B cell (primary cell): ENCODE measurements around the gene PAFAH1B2. TPM values are rescaled to one million over a fixed set of nuclear protein-coding genes. Genes with fewer than 3 reads are reported as not detected.

Source experiments
- ATAC-seq: fragments of 200-7000 bp; cut with Tn5 transposase; one replicate; pipeline ENCODE4 v1.10.0; 2021; ENCODE audit warnings: low read depth, mild to moderate bottlenecking, moderate number of reproducible peaks, moderate library complexity
- CTCF ChIA-PET: fragments of 350-600 bp; sonication (Branson Sonifier 250); formaldehyde crosslinking; loops from one replicate; lab custom pipeline; 2021; ENCODE audit warnings: antibody characterized with exemption, inconsistent platforms; lab: Charles Lee
- POLR2A ChIA-PET: fragments of 350-600 bp; sonication (Branson Sonifier 250); formaldehyde crosslinking; loops from one replicate; lab custom pipeline; 2021; ENCODE audit warnings: antibody characterized with exemption; lab: Charles Lee
- DNase-seq: peaks from one replicate; pipeline ENCODE4 v3.0.0; 2013
- H2AFZ ChIP-seq: 2 replicates; pipeline ENCODE4 v1.6.1; 2012; ENCODE audit warnings: mild to moderate bottlenecking, low read depth, low read length; ENCODE audit not compliant: insufficient read depth, poor library complexity, severe bottlenecking
- H3K27ac ChIP-seq, 2 donors: 1 replicate in 1 of 2; 2 replicates in 1 of 2; pipeline ENCODE4 v1.5.1; 2012 to 2013; ENCODE audit warnings: low read length in 2 of 2, mild to moderate bottlenecking in 2 of 2, moderate library complexity in 1 of 2
- H3K27me3 ChIP-seq, 4 experiments: fragments of 200-600 bp in 1 of 4; sonication (generic) in 1 of 4; replicated peaks in 1 of 4; 1 replicate in 2 of 4; 2 replicates in 2 of 4; pipeline versions ENCODE4 v1.6.1 to v1.7.0; 2013 to 2016; ENCODE audit warnings: low read length in 3 of 4, mild to moderate bottlenecking in 2 of 4, mixed read lengths in 1 of 4, moderate library complexity in 1 of 4; ENCODE audit not compliant: insufficient read depth in 4 of 4, control insufficient read depth in 3 of 4; ENCODE audit errors: control extremely low read depth in 1 of 4
- H3K36me3 ChIP-seq, 2 experiments: replicated peaks in 1 of 2; 1 replicate in 1 of 2; 2 replicates in 1 of 2; pipeline versions ENCODE4 v1.6.1 to v1.7.1; 2013; ENCODE audit warnings: low read length in 1 of 2; ENCODE audit not compliant: insufficient read depth in 2 of 2, control insufficient read depth in 1 of 2; ENCODE audit errors: control extremely low read depth in 1 of 2, extremely low read depth in 1 of 2
- H3K4me1 ChIP-seq, 2 donors: fragments of 200-600 bp in 1 of 2; sonication (generic) in 1 of 2; 1 replicate in 1 of 2; 2 replicates in 1 of 2; pipeline versions ENCODE4 v1.5.1 to v1.6.1; 2013 to 2017; ENCODE audit warnings: low read length in 2 of 2; ENCODE audit not compliant: control insufficient read depth in 2 of 2, insufficient read depth in 2 of 2
- H3K4me2 ChIP-seq: replicated peaks from 2 replicates; pipeline ENCODE3; 2012; ENCODE audit warnings: mild to moderate bottlenecking, low read depth, low read length; ENCODE audit not compliant: poor library complexity, severe bottlenecking
- H3K4me3 ChIP-seq, 5 experiments: fragments of 200-600 bp in 1 of 5; sonication (generic) in 1 of 5; 1 replicate in 3 of 5; 2 replicates in 2 of 5; pipeline versions ENCODE4 v1.5.1 to v1.7.0; 2011 to 2016; ENCODE audit warnings: low read length in 4 of 5, mild to moderate bottlenecking in 4 of 5, low read depth in 2 of 5, control low read depth in 1 of 5, moderate library complexity in 1 of 5; ENCODE audit not compliant: insufficient read depth in 1 of 5; ENCODE audit errors: control extremely low read depth in 1 of 5, extremely low read depth in 1 of 5
- H3K79me2 ChIP-seq: fragments of 200-600 bp; sonication (generic); one replicate; pipeline ENCODE4 v1.6.0; 2016; ENCODE audit warnings: low read length; ENCODE audit not compliant: control insufficient read depth, insufficient read depth
- H3K9ac ChIP-seq: fragments of 200-600 bp; sonication (generic); 2 replicates; pipeline ENCODE4 v1.6.1; 2017; ENCODE audit warnings: mild to moderate bottlenecking, low read length, moderate library complexity
- H3K9me3 ChIP-seq, 3 donors: one replicate each; pipeline versions ENCODE4 v1.6.1 to v1.7.1; 2013; ENCODE audit warnings: low read length in 2 of 3; ENCODE audit not compliant: control insufficient read depth in 2 of 3, insufficient read depth in 1 of 3; ENCODE audit errors: control extremely low read depth in 1 of 3
- H4K20me1 ChIP-seq: 2 replicates; pipeline ENCODE4 v1.6.0; 2012; ENCODE audit warnings: mild to moderate bottlenecking, low read length; ENCODE audit not compliant: insufficient read depth, control insufficient read depth, poor library complexity, severe bottlenecking
- H3K27ac Mint-ChIP-seq: one replicate; pipeline ENCODE4 v1.8.0; 2021; ENCODE audit warnings: mixed read lengths
- H3K27me3 Mint-ChIP-seq: one replicate; pipeline ENCODE4 v1.8.0; 2021; ENCODE audit warnings: mixed read lengths
- H3K4me1 Mint-ChIP-seq: one replicate; pipeline ENCODE4 v1.8.0; 2021; ENCODE audit warnings: mixed read lengths
- H3K4me3 Mint-ChIP-seq: one replicate; pipeline ENCODE4 v1.8.0; 2021; ENCODE audit warnings: mixed read lengths
- H3K9me3 Mint-ChIP-seq: one replicate; pipeline ENCODE4 v1.8.0; 2022; ENCODE audit warnings: mixed read lengths; ENCODE audit not compliant: insufficient read depth
- EZH2 ChIP-seq: IDR thresholded peaks from 2 replicates; pipeline ENCODE4 v1.6.1; 2012; ENCODE audit warnings: borderline replicate concordance, low read depth, mild to moderate bottlenecking, moderate library complexity, low read length; ENCODE audit not compliant: insufficient read depth, poor library complexity, severe bottlenecking
- WGBS: methylation state at CpG from one replicate; pipeline ENCODE4 v1.1.5; 2013; ENCODE audit warnings: missing lambda C conversion rate; ENCODE audit not compliant: insufficient coverage; 5-methylcytosine and 5-hydroxymethylcytosine counted together
- intact Hi-C: fragments of 100-400 bp; cut with micrococcal nuclease; formaldehyde crosslinking; loops from one replicate; pipeline ENCODE4 v1.10.0; 2022
- polyA plus RNA-seq: library from polyadenylated mRNA; depleted of rRNA; stranded (reverse); fragments of >200 nt; gene quantifications from 2 replicates; pipeline ENCODE4 v1.2.3, GENCODE V29; 2012
- total RNA-seq, 2 donors: library from RNA; stranded (reverse); fragments of 120-200 nt in 1 of 2; gene quantifications; 1 replicate in 1 of 2; 2 replicates in 1 of 2; pipeline versions ENCODE4 v1.2.3 to v1.2.4, GENCODE V29; 2013 to 2022
- TF ChIP-seq, protein P1 (sequence below): fragments of 200-600 bp; IDR thresholded peaks from one replicate; pipeline ENCODE4 v1.8.0; 2022; ENCODE audit warnings: antibody characterized with exemption, mild to moderate bottlenecking

PAFAH1B2 gene
- total and polyA plus RNA-seq, 2 donors (not counting 1 experiment from before 2014, with no cell fraction given), result 10.7 to 103 TPM

- peaks cover 9 to 51% of the 10 kb centered on the region in 2 experiments for H3K36me3 ChIP-seq
- no CpG with 5 or more reads among the region's 2 CpGs for WGBS
- Mint-ChIP-seq H3K4me1 (peaks cover 30% of the 10 kb centered on the region), H3K27me3 (no peaks in the 10 kb centered on the region), H3K4me3 (no peak overlapping the region), H3K9me3 (no peaks in the 10 kb centered on the region), H3K27ac (no peak overlapping the region)
- H3K4me1 ChIP-seq, result peaks cover under 1 to 7% of the 10 kb centered on the region in 2 donors
- no peak overlapping the region for H2AFZ ChIP-seq
- no peak for ATAC-seq
- H3K4me2 ChIP-seq, result no peak overlapping the region
- H3K9ac ChIP-seq, result no peak overlapping the region
- DNase-seq, result no peak
- intact Hi-C loops, result no loop called here
- TF ChIP-seq EZH2, result no peak
- TF ChIP-seq, protein P1, sequence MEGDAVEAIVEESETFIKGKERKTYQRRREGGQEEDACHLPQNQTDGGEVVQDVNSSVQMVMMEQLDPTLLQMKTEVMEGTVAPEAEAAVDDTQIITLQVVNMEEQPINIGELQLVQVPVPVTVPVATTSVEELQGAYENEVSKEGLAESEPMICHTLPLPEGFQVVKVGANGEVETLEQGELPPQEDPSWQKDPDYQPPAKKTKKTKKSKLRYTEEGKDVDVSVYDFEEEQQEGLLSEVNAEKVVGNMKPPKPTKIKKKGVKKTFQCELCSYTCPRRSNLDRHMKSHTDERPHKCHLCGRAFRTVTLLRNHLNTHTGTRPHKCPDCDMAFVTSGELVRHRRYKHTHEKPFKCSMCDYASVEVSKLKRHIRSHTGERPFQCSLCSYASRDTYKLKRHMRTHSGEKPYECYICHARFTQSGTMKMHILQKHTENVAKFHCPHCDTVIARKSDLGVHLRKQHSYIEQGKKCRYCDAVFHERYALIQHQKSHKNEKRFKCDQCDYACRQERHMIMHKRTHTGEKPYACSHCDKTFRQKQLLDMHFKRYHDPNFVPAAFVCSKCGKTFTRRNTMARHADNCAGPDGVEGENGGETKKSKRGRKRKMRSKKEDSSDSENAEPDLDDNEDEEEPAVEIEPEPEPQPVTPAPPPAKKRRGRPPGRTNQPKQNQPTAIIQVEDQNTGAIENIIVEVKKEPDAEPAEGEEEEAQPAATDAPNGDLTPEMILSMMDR, result no peak
- ChIA-PET POLR2A (interaction anchor here (1.1 kb wide), 1 partner anchor 21 kb away, joined by 3 read pairs; the partner anchor contains the start of gene SIDT2), CTCF (interaction anchor here (1.0 to 1.4 kb wide), 3 partner anchors 16 to 70 kb away, joined by 4 read pairs; no protein-coding TSS in a partner anchor)
- H3K4me3 ChIP-seq, result no peak overlapping the region
- peaks cover 95% of the 10 kb centered on the region for H3K79me2 ChIP-seq
- no peaks in the 10 kb centered on the region for H3K9me3 ChIP-seq
- no peaks in the 10 kb centered on the region for H3K27me3 ChIP-seq
- H4K20me1 ChIP-seq, result peaks cover 71% of the 10 kb centered on the region
- no peak overlapping the region for H3K27ac ChIP-seq
These were observed 13.4 kb downstream of the PAFAH1B2 start for GRCh38 chr11:117157507-117157906.

DNA sequence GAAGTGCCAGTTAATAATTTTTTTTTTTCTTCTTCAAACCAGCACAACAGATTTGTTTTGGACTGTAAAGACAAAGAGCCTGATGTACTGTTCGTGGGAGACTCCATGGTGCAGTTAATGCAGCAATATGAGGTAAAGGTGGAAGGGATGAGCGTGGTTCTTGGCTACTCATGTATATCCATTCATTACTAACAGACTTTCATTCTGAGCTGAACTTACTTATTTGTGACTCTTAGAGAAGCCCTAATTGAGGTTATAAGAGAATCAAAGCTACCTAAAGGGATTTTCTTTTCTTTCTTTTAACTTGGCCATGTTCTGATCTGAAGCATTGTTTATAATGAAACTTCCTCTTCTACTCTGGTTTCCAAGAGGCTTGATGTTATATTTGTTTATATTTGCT is 15.8 kb downstream of the PAFAH1B2 start:
- no CpG with 5 or more reads among the region's 2 CpGs for WGBS
- H3K27me3 Mint-ChIP-seq, result no peaks in the 10 kb centered on the region
- H3K4me1 Mint-ChIP-seq, result peaks cover 24% of the 10 kb centered on the region
- no peak overlapping the region for H3K4me2 ChIP-seq
- peaks cover 13 to 60% of the 10 kb centered on the region in 2 experiments for H3K36me3 ChIP-seq
- intact Hi-C loops, result no loop called here
- no peak overlapping the region for H3K4me3 ChIP-seq
- CTCF ChIA-PET, result interaction anchor here (1.6 kb wide), 1 partner anchor 12 kb away, joined by 4 read pairs; no protein-coding TSS in a partner anchor
- no peaks in the 10 kb centered on the region for H3K27me3 ChIP-seq
- peak overlapping the region in 1 of 2 donors; percentile 14 for H3K27ac ChIP-seq
- no peak overlapping the region for H2AFZ ChIP-seq
- H3K4me1 ChIP-seq, result peaks cover 0 to 7% of the 10 kb centered on the region in 2 donors
- DNase-seq (no peak), ATAC-seq (no peak)
- H3K79me2 ChIP-seq, result peaks cover 76% of the 10 kb centered on the region
- H4K20me1 ChIP-seq, result peaks cover 58% of the 10 kb centered on the region
- no peak for TF ChIP-seq EZH2
- TF ChIP-seq, protein P1, result no peak
- POLR2A ChIA-PET, result no interaction called here
- no peaks in the 10 kb centered on the region for H3K9me3 Mint-ChIP-seq
- no peaks in the 10 kb centered on the region for H3K9me3 ChIP-seq
- no peak overlapping the region for H3K9ac ChIP-seq
- no peak overlapping the region for H3K4me3 Mint-ChIP-seq
- H3K27ac Mint-ChIP-seq, result no peak overlapping the region
